Brain microvascular endothelial cell (primary cell): Measurements from ENCODE around the gene ESYT2.

Experiments used
- DNase-seq: peaks from one replicate; pipeline ENCODE4 v3.0.0-alpha.2; 2020
- H3K27ac ChIP-seq: fragments of 250-450 bp; sonication (Bioruptor Pico); 2 replicates; pipeline ENCODE4 v1.5.1; 2020; ENCODE audit warnings: mild to moderate bottlenecking, moderate library complexity
- H3K27me3 ChIP-seq: fragments of 250-450 bp; sonication (Bioruptor Pico); replicated peaks from 2 replicates; pipeline ENCODE4 v1.5.1; 2020; ENCODE audit warnings: mild to moderate bottlenecking
- H3K36me3 ChIP-seq: fragments of 250-450 bp; sonication (Bioruptor Pico); replicated peaks from 2 replicates; pipeline ENCODE4 v1.5.1; 2020; ENCODE audit warnings: mild to moderate bottlenecking
- H3K4me3 ChIP-seq: 2 replicates; pipeline ENCODE4 v1.5.1; 2011; ENCODE audit warnings: low read depth, mild to moderate bottlenecking, control low read depth, low read length, moderate library complexity
- in situ Hi-C: cut with HindIII; loops from 2 replicates; pipeline ENCODE4 v1.10.0; 2017; ENCODE audit warnings: low sequenced_read_pairs, low pct_ligation_motif_present
- TF ChIP-seq, protein P1 (sequence below): IDR thresholded peaks from 2 replicates; pipeline ENCODE4 v1.5.1; 2011; ENCODE audit warnings: low read depth, mild to moderate bottlenecking, moderate library complexity, low read length, control low read depth, inconsistent platforms; ENCODE audit errors: missing control alignments

Gene ESYT2

GRCh38 chr7:158831738-158832091 is 2.4 kb upstream of the ESYT2 start:
- Histone ChIP-seq H3K36me3 (no peaks in the 10 kb centered on the region), H3K4me3 (no peak overlapping the region), H3K27me3 (no peaks in the 10 kb centered on the region), H3K27ac (no peak overlapping the region)
- in situ Hi-C loops: no loop called here
- no peak for DNase-seq
- TF ChIP-seq, protein P1, sequence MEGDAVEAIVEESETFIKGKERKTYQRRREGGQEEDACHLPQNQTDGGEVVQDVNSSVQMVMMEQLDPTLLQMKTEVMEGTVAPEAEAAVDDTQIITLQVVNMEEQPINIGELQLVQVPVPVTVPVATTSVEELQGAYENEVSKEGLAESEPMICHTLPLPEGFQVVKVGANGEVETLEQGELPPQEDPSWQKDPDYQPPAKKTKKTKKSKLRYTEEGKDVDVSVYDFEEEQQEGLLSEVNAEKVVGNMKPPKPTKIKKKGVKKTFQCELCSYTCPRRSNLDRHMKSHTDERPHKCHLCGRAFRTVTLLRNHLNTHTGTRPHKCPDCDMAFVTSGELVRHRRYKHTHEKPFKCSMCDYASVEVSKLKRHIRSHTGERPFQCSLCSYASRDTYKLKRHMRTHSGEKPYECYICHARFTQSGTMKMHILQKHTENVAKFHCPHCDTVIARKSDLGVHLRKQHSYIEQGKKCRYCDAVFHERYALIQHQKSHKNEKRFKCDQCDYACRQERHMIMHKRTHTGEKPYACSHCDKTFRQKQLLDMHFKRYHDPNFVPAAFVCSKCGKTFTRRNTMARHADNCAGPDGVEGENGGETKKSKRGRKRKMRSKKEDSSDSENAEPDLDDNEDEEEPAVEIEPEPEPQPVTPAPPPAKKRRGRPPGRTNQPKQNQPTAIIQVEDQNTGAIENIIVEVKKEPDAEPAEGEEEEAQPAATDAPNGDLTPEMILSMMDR: no peak

GRCh38 chr7:158830211-158830723 is 958 bp upstream of the ESYT2 start:
- peak overlapping the region; percentile 89 for H3K4me3 ChIP-seq
- no peak for DNase-seq
- in situ Hi-C loops: no loop called here
- H3K36me3 ChIP-seq: no peaks in the 10 kb centered on the region
- TF ChIP-seq, protein P1: no peak
- no peaks in the 10 kb centered on the region for H3K27me3 ChIP-seq
- peak overlapping the region; percentile 96 for H3K27ac ChIP-seq

DNA sequence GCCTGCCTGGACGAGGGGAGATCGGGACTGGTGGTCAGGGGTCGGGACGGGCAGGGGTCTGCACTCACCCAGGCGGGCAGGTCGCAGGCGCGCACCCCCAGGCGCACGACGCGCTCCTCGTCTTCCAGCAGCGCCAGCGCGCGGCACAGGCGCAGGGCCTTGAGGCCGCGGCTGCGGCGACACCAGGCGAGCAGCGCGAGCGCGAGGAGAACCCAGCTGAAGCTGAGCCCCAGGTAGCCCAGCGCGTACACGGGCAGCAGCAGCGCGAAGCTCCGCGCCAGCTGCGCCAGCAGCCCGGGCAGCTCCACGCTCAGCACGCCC is 328 bp downstream of the ESYT2 start:
- H3K27me3 ChIP-seq: no peaks in the 10 kb centered on the region
- no peaks in the 10 kb centered on the region for H3K36me3 ChIP-seq
- TF ChIP-seq, protein P1: no peak
- peak overlapping the region; percentile 89 for H3K4me3 ChIP-seq
- no peak for DNase-seq
- in situ Hi-C loops: no loop called here
- H3K27ac ChIP-seq: peak overlapping the region; percentile 96

DNA sequence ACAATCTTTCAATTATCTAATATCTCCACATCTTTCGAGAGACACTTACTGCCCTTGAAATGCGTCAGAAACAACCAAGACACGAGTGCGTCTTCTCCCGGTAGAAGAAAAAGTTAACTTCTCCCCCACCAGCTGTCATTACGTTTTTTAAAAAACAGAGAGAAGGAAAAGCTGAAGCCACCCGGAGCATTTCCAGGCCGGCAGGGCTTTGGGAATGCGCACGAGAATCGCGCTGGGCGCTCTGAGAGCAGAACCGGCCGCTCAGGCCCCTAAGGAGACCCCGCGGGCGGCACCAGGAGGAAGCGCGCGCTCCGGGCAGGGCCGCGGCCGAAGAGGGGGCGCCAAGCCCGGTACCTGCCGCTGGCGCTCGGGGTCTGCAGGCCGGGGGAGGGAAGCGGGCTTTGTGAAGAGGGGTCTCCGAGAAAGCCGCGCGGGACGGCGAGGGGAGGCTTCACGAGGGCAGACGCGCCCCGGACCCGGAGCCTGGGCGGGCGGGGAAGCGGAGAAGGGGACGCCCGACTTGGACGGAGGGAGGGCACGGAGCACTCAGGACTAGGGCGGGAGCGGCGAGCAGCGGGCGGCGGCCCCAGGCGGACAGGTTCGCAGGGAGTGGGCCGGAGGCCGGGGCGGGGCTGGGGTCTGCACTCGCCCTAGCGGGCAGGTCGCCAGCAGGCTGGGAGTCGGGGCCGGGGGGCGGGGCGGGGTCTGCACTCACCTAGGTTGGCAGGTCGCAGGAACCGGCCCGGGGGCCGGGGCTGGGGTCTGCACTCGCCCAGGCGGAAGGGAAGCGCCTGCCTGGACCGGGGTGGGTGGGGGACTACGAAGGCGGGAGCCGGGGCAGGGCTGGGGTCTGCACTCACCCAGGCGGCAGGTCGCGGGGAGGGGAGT is 932 bp downstream of the ESYT2 start:
- peak overlapping the region; percentile 96 for H3K27ac ChIP-seq
- in situ Hi-C loops: no loop called here
- H3K4me3 ChIP-seq: peak overlapping the region; percentile 89
- TF ChIP-seq, protein P1: no peak
- DNase-seq: no peak
- H3K27me3 ChIP-seq: no peaks in the 10 kb centered on the region
- no peaks in the 10 kb centered on the region for H3K36me3 ChIP-seq

- no peaks in the 10 kb centered on the region for H3K36me3 ChIP-seq
- H3K4me3 ChIP-seq: peak overlapping the region; percentile 89
- H3K27me3 ChIP-seq: no peaks in the 10 kb centered on the region
- DNase-seq: no peak
- in situ Hi-C loops: no loop called here
- TF ChIP-seq, protein P1: no peak
- H3K27ac ChIP-seq: peak overlapping the region; percentile 96
Measured at GRCh38 chr7:158827411-158828132, 1.7 kb downstream of the ESYT2 start.
